ENCODE measurements around the gene NUMA1.

The NUMA1 gene

DNA sequence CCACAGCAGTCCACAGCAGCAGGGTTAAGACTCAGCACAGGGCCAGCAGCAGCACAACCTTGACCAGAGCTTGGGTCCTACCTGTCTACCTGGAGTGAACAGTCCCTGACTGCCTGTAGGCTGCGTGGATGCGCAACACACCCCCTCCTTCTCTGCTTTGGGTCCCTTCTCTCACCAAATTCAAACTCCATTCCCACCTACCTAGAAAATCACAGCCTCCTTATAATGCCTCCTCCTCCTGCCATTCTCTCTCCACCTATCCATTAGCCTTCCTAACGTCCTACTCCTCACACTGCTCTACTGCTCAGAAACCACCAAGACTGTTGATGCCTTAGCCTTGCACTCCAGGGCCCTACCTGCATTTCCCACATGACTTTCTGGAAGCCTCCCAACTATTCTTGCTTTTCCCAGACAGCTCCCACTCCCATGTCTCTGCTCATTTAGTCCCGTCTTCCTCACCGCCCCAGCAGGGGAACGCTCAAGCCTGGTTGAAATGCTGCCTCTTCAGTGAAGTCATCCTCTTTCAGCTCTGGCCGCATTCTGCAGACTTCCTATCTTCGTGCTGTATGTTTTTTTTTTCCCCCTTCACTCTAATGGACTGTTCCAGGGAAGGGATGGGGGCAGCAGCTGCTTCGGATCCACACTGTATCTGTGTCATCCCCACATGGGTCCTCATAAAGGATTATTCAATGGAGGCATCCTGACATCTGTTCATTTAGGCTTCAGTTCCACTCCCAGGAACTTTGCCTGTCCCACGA is 78.3 kb downstream of the NUMA1 start:
- DNase-seq (ENCODE audit: low spot score): no peak

DNA sequence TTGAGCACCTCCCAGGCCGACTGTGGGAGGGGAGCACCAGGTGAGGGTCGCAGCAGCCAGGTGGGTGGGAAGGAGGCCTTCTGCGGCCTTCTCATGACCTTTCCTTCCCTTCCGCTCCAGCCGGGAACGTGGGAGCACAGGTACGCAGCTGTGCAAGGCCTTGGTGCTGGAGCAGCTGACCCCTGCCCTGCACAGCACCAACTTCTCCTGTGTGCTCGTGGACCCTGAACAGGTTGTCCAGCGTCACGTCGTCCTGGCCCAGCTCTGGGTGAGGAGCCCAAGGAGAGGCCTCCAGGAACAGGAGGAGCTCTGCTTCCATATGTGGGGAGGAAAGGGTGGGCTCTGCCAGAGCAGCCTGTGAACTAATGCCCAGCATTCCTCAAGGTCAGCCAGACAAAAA is 79.1 kb downstream of the NUMA1 start:
- no peak for DNase-seq (ENCODE audit: low spot score)

DNA sequence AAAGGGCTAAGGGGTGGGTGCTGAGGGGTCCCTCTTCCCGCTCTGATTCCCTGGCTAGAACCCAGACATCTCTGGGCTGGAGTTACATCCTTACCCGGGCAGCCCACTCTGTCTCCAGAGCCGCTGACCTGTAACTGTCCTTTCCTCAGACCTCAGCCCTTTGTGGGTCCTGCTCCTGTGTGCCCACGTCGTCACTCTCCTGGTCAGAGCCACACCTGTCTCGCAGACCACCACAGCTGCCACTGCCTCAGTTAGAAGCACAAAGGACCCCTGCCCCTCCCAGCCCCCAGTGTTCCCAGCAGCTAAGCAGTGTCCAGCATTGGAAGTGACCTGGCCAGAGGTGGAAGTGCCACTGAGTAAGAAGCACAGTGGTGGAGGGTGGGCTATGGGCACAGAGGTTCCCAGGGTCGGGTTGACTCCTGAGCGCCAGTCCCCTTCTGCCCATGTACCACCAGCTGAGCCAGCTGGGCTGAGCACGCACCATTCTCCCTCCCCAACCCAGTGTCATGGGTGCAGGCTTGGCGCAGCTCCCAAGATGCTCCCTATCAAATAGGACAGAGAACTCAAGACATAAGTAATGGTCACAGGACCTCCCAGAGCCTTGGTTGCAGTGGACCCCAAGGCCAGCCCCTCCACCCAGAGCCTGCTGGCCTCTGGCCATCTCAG is 80.0 kb downstream of the NUMA1 start:
- DNase-seq (ENCODE audit: low spot score): no peak

DNA sequence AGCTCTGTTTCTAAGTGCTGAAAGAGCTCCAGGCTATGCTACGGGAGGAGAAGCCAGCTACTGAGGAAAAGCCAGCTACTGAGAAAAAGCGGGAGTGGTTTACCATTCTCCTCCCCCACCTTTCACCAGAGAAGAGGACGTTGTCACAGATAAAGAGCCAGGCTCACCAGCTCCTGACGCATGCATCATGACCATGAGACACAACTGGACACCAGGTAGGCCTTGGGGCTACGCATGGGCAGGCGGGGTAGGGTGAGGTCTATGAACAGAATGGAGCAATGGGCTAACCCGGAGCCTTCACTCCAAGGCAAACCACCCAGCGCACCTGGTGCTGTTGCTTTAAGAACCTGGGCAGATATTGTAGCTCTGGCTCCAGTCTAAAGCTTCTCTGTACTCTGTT is 80.5 kb downstream of the NUMA1 start:
- no peak for DNase-seq (ENCODE audit: low spot score)

DNA sequence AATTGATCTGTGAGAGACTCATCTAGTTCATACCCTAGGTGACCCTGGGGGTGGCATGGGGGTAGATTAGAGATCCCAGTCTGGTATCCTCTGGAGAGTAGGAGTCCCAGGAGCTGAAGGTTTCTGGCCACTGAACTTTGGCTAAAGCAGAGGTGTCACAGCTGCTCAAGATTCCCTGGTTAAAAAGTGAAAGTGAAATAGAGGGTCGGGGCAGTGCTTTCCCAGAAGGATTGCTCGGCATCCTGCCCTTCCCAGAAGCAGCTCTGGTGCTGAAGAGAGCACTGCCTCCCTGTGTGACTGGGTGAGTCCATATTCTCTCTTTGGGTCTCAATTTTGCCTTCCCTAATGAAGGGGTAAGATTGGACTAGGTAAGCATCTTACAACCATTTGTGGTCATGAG is 81.0 kb downstream of the NUMA1 start:
- no peak for DNase-seq (ENCODE audit: low spot score)

DNA sequence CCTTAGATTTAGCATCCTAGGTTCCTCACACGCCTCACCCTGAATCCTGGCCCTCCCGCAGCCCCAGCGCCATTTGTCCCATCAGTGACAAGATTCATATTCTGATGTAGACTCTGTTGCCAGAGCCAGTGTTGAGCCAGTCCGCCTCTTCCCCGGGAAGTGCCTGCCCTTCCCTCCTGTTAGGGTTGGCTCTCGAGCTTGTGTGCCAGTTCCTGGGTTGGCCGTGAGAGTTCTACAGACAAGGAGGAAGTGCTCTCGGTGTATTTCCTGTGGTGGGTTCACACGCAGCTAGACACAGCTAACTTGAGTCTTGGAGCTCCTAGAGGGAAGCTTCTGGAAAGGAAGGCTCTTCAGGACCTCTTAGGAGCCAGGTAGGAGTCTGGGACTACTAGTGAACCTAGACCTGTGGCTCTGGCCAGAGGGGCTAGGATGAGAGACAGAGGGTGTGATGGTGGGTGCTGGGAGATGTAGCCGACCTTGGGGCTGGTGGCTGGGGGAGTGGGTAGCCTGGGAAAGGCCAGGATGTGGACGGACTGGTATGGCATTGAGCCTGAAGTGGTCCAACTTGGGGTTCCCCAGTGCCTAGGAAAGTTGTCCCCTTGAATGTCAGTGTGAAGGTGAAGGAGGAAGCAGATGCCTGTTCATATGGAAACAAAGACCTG is 81.6 kb downstream of the NUMA1 start, which contains the start of gene IL18BP:
Gene IL18BP, plus strand, starts transcription at position 261 of the 662 bp plus-strand sequence. CDS start 1,076 bp downstream, outside the sequence.
- no peak for DNase-seq (ENCODE audit: low spot score)

DNA sequence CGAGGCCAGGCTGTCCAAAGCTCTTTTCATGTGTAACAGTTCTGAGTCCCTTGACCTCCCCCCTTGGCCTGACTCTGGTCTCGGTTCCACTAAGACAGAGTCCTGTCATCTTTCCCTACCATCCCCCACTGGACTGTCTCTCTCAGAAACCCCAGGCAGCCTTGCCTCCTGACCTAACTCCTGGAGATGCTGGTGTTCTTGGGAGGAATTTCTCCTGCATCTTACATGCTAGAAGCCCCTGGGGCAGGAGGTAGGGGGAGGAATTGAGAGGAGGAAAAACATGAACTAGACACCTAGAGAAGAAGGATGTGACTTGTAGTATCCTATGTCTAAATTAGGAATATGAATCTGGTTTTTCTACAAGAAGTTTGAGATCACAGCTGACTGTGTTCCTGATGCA is 82.3 kb downstream of the NUMA1 start:
- no peak for DNase-seq (ENCODE audit: low spot score)

DNA sequence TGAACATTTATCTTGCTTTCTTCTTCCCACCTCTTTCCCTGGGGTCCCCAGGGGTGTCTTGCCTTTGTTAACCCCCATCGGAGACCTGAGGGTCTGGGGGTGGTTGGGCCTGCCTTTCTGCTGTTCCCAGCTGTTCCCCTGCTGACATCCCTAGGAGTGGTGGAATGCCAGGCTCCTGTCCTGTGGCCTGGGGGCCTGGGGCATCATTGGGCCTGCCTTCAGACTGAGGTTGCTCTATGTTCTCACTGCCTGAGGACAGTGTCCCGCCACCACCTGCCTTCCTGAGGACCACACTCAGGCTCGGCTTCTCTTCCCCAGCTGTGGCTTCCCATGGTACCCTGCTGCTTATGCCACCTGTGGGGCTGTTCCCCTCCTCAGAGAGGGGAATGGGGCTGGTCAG is 82.7 kb downstream of the NUMA1 start:
- no peak for DNase-seq (ENCODE audit: low spot score)

DNA sequence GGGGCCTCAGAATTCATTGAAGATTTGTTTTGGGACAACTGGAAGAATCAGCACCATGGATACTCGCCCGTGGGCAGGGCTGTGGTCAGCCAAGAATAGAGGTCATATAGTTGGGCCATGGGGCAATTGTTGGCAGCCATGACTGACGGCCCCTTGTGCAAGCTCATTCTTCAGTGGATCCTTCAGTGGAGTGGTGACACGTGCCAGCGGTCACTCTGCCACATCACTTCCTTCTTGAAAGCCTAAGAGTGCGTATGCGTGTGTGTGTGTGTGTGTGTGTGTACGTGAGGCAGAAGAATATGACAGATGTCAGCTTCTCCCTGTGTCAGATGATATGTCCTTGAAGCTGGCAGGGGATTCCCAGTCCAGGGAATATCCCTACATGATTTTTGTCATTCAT is 83.4 kb downstream of the NUMA1 start:
- DNase-seq (ENCODE audit: low spot score): no peak

DNA sequence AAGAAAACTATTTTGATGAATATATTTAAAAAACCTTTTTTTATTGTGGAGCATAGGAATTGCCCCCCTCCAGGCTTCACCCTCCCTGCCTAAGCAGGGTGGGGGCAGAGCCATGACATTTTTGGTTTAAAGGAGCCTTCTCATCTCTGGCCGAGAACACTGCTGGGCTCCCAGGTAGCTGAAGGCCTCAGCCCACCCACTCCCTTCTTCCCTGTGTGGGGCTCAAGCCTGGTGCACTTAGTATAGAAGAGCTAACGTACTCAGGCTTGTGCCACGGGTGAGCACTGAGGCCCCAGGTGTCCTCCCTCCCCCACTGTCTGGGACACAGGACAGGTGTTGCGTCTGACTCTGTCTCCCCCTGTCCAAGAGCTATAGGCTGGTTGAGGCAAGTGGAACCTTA is 83.8 kb downstream of the NUMA1 start:
- no peak for DNase-seq (ENCODE audit: low spot score)

DNA sequence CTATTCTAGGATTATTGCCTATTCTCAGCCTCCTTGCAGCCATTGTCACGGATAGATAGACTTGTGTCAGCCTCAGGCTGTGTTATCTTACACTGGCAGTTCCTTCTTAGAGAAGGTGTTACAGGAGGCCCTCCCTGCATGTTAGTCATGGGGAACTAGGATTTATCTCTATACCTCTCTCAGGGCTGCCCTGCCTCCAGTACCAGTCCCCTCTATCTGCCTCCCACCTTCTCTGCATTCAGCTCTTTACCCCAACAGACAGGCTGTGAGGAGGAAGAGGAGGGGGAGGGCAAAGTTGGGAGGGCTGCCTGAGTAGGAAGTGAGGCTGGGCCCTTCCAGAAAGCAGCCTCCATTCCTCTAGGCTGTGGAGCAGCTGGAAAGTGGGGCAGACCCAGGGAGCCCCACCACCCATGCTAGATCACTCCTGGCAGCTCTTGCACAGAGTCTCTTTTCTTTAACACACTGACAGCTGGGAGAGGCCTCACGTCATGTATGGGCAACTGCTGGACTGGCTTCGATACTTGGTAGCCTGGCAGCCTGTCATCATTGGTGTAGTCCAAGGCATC is 84.5 kb downstream of the NUMA1 start:
- DNase-seq (ENCODE audit: low spot score): no peak

DNA sequence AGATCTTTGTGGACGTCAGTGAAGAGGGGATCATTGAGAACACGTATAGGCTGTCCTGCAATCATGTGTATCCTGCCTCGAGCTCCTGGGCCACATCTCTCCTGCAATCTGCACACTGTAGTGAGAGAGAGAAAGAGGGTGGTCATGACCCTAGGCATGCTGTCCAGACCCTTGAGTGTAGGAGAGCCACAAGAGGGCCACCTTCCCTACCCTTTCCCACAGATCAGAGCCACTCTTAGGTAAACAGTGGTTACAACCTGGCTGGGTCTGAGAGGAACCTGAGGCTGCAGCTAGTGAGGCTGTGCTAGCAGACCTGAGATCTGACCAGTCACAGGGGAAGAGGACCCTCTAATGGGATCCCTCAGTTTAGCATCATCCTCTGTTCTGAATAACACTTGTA is 85.6 kb downstream of the NUMA1 start:
- no peak for DNase-seq (ENCODE audit: low spot score)

DNA sequence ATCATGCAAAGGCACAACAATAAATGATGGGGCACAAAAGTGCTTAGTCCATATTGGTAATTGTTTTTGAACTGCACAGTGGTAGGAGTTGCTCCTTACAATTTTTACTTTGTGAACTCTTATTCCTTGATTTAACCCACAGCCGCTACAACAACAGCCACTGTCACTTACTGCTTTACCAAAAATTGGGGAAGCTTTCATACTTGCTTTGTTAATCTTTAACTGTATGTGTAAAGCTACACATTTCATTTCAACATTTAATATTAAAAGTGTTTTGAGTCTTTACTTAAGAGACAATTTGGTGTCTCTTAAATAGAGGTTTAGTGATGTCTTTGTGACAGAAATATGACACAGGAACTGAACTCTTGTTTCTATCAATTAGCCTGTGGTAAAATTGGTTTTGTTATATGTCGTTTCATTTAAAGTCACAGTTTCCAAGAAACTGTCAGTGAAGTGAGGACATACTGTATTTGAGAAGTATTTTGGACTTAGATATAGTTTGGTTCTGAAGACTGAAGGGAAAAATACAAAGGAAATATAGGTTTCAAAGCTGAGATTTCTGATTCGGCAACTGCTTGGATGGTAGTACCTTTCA is 88.1 kb downstream of the NUMA1 start:
- DNase-seq (ENCODE audit: low spot score): no peak

DNA sequence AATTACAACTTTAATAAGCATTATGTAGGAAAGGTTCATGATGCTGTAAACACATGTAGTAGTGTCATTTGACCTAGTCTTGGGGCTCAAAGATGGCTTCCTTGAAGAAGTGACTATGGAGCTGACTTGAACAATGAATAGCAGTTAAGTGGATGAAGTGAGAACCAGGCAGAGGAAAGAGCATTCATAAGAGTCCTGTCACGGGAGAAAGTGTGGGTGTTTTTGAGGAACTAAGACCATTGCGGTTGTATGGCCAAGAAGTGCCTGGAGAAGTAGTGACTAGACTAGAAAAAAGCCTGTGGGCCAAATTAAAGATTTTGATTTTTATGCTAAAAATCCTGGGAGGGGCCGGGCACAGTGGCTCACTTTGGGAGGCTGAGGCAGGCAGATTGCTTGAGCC is 88.8 kb downstream of the NUMA1 start:
- no peak for DNase-seq (ENCODE audit: low spot score)

DNA sequence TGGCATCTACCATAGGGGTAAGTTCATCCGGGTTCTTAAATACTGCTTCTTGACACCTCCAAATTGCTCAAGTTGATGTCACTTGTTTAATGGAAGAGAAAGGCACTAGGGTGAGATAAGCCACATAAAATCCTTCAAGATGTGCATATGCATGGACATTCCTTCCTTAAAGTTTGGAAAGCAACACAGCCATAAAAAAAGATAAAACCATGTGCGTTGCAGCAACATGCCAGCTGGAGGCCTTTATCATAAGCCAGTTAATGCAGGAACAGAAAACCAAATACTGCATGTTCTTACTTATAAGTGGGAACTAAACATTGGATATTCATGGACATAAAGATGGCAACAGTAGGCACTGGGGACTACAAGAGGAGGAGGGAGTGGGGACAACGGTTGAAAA is 89.6 kb downstream of the NUMA1 start:
- no peak for DNase-seq (ENCODE audit: low spot score)

DNA sequence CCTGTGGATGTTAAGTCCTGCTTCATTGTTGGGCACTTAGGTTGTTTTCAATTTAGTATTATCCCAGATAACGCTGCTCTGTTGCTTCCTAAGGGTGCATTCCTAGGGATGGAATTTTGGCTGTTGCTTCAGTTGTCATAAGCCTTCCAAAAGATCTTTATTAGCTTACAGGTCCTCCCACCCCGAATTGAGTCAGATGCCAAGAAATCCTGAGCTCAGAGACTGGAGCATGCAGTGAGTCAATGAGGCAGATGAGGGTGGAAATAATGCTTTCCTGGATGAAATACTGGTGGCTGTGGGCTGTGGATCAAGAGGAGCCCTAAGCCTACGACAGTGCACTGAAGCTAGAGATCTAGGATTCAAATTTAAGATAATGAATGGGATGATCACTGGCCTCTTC is 92.3 kb downstream of the NUMA1 start:
- DNase-seq (ENCODE audit: low spot score): no peak

DNA sequence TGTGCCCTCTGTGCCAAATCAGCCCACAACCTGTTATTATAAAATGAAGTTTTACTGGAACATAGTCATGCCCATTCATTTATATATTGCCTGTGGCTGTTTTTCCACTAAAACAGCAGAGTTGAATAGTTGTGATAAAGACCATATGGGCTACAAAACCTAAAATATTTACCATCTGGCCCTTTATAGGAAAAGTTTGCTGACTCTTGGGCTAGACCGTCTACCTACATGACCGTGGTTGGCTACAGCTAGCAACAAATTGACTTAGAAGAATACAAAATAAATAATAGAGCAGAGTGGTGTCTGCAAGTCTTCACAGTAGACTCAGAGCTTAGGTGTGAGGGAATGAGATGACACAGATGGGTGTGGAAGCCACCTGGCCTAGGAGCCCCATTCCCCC is 92.8 kb downstream of the NUMA1 start:
- DNase-seq (ENCODE audit: low spot score): no peak

DNA sequence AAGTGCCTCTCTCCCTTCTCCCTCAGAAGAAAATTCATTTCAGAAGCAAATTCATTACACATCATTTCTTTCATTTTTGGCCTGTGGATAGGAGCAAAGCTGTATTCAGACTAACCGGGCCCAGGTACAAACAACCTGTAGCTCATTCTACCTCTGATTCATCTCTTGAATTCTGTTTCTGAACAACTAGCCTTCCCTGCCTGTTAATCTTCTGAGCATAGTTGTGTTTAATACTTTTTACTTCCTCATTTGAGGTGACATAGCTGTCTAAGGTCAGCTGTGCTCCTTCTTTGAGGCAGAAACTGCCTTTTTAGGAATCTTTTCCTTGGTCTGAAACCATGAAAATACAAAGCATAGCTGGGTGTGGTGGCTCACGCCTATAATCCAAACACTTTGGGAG is 94.2 kb downstream of the NUMA1 start:
- no peak for DNase-seq (ENCODE audit: low spot score)

DNA sequence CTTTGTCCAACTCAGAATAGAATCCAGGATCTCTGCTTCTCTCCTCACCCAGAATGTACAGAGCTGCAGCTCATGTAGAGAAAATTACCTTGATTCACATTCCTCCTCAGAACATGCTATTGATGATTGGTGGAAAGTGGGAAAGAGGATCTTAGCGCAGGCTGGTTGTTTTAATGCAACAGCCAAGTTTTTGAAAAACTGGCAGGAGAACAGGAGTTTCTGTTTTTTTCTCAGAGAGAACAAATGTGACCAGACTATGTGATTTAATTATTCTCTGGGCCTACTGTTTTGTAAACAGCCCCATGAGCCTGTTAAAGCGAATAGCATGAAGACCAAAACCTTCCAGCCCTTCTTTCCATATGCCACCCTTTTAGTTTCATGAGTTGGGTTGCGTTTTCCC is 100.7 kb downstream of the NUMA1 start:
- DNase-seq (ENCODE audit: low spot score): no peak

DNA sequence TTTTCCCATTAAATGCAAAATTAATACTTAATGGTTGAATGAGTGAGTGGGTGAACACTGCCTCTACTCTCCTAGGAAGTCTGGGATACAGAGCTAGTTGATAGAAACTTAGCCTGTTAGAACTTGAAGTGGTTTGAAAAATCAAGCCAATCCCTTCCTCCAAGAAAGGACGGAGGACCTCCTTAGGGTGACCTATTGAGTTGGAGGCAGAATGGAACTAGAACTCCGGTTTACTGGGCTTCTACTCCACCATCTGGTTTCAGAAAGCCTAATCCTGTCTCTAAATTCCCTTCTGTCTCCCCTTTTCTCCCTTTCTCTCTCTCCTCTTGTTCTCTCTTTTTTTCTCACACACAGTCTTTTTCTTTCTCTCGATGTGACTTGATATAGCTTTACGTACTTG is 101.2 kb downstream of the NUMA1 start:
- no peak for DNase-seq (ENCODE audit: low spot score)

DNA sequence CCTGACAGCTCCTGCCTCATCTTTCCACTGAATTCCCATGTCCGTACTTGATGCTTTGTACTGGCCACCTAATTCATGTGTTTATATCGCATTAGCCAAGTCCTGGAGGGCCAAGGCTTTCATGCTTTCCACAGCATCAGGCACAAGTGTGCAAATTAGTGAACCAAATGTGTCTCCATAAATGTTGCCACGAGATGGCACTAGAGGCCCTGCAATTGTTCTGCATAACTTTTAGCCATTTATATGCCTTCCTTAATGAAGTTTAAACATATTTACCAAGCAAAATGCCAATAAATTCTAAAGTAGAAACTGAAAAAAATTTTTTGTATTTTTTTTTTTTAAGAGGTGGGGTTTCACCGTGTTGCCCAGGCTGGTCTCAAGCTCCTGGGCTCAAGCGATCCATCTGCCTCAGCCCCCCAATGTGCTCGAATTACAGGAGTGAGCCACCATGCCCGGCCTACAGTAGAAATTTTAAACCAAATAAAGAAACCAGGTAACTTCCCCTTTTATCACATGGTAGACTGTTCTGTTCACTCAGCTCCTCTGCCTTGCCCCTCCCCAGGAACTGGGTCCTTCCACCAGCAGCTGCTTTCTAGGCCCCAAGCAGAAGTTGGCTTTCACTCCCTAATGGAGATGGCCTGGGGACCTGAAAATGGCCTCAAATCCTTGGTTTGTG is 102.5 kb downstream of the NUMA1 start:
- peak; percentile 27 for DNase-seq (ENCODE audit: low spot score)

DNA sequence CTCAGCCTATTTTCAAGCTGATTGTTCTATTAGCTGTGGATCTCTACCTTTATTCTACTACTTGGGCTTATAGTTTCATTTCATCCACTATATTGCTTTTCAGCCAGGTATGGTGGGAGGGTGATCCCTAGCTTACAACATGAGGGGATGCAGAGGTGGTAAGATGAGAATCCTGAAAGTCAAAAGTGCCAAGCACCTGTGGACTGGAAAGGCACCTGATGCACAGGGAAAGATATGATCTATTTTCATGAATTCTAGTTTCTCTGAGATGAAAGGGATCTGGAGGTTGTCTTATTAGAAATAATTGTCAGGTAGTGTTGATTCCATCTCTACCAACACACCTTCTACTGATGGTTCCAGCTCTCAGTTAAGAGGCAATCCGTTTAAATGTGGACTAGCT is 103.3 kb downstream of the NUMA1 start:
- DNase-seq (ENCODE audit: low spot score): no peak

Measured in HuH-7 (cell line).